HG03432 (cell line): ENCODE data around the gene BACE2.

Experiments
- ATAC-seq: cut with Tn5 transposase; IDR thresholded peaks from one replicate; pipeline ENCODE4 v1.9.1; 2021; ENCODE audit warnings: mild to moderate bottlenecking, moderate library complexity; ENCODE audit not compliant: unreplicated experiment

The BACE2 gene

DNA sequence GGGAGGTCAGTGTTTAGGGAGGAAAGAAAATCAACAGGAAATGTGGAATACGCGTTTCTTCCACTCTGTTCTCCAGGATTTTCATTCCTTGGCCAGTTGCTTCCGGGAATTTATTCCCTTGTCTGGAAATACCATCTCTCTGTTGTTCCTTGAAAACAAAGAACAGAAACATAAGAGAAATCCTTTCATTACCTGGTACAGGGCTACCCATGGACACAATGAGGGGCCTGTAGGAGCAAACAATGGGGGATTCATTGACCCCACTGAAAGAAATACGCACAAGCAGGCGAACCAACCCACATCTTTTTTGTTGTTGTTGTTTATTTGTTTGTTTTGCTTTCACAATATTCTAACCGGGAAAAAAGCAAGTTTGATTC is 20.0 kb upstream of the BACE2 start:
- ATAC-seq, result no peak

GRCh38 chr21:41148798-41149197 is 19.2 kb upstream of the BACE2 start:
- no peak for ATAC-seq

DNA sequence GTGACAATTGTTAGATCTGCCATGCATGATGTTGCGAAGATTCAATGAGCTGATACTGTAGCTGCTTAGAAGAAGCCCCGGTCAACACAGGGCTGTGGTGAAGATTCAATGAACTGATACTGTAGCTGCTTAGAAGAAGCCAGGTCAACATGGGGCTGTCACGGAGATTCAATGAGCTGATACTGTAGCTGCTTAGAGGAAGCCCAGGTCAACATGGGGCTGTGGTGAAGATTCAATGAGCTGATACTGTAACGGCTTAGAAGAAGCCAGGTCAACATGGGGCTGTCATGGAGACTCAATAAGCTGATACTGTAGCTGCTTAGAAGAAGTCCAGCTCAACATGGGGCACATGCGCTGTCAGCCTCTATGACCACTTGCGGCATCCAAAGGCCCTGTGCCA is 18.8 kb upstream of the BACE2 start:
- ATAC-seq, result no peak

- no peak for ATAC-seq
Observed at GRCh38 chr21:41152147-41152546, 15.8 kb upstream of the BACE2 start.

DNA sequence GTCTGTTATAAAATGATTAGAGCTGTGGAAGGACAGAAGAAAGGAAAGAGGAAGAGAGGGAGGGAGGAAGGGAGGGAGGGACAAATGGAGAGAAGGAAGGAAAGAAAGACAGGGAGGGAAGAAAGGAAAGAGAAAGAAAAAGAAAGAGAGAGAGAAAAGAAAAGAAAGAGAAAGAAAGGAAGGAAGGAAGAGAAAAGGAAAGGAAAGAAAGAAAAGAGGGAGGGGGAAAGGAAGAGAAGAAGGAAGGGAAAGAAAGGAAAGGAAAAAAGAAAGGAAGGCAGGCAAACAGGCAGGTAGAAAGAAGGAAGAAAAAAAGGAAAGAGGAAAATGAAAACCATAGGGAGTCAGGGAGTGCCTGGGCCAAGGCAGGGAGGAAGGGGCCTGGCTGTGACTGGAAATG is 14.5 kb upstream of the BACE2 start:
- ATAC-seq, result no peak

DNA sequence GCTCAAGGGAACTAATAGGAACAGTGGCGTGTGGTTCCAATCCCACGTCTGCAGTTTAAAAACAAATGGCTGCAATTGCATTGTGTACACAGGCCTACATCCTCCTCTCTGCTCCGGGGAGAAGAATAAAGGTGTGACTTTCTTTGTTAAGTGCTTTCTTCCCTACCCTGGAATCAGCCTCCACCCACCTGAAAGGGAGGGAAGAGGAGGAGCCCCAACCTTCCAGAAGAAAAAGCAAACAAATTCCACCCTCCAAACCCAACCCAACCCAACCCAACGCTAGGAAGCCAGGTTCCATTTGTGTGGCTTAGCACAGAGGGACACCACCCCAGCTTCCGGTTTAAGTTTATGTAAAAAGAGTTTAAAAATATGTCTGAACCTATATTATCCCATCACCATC is 11.8 kb upstream of the BACE2 start:
- ATAC-seq, result no peak

GRCh38 chr21:41158026-41158425 is 9.9 kb upstream of the BACE2 start:
- no peak for ATAC-seq

DNA sequence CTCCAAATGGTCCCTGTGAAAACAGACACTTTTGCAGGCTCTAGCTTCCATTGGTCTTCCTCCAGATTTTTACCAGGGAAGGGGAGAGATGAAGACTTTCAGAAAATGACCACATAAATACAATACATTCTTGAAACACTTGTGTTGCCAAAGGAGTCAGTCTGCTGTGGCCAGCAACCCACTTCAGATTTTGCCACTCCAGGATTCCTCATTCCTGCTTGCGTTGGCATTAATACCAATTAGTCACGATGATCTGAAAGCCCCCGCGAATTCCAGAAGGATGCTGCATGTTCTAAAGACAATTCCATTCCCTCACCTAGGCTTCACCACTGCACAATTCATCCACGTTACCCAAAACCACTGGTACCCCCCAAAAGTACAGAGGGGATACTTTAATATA is 7.9 kb upstream of the BACE2 start:
- ATAC-seq, result no peak

GRCh38 chr21:41161428-41161827 is 6.5 kb upstream of the BACE2 start:
- ATAC-seq, result no peak

DNA sequence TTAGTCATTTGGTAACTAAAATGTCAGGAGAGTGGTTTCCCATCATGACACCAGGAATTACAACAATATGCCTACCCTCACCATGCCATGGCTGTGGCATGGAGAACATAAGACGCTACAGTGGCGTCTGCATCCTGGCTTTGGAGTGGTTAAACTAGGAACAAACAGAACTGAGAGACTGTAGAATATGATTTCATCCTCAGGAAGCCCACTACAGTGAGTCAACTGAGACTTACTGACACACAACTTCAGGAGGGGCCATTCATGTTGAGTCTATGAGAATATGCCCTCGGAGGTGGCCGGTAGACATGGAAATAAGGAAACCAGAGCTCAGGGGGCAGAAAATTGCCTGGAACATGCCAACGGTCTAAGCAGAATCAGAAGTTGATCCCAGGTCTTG is 5.9 kb upstream of the BACE2 start:
- no peak for ATAC-seq

DNA sequence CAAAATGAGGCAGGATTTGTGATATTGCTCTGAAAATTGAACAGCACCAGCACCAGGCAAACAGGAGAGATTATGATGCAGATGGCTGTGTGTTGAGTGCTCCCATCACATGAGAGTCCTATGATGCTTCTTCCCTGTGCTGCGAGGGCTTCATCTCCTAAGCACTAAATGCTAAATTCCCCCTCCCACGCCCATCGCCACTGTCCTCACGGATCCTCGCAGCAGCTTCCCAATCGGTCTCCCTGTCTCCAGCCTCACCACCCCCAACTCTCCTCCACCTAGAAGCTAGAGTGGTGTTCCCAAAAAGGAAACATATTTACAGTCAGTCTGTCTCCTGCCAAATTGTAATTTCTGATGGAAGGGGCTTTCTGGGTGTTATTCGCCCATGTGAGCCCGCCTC is 4.9 kb upstream of the BACE2 start:
- ATAC-seq, result no peak

GRCh38 chr21:41164052-41164451 is 3.9 kb upstream of the BACE2 start:
- ATAC-seq, result no peak

DNA sequence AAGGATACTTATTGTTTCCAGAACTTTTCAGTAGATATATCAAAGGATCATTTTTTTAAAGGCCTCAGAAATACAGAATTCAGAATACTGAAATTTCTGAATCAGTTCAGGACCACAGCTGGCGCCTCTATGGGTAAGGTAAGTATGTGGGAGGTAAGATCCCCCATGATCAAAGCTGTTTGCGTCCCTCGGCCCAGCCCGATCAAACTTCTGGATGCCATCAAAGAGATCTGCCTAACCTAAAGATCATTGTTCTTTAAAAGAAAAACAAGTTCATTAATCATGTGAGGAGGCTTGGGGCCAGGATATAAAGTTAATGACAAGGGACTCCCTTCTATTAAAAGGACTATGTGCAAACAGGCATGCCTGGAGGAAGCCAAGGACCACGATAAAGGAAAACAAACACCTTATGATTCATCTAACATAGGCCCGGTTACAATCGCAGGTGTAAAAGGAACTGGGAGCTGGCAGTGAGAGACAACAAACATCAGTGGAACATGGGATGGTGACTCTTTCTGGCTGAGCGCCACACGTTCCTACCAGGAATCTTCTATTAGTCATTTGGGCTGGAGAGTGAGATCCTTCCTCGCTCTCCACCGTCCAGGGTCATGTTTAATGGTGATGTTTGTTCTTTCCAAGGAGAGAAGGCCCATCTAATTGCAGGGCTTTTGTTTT is 2.8 kb upstream of the BACE2 start:
- ATAC-seq, result no peak

DNA sequence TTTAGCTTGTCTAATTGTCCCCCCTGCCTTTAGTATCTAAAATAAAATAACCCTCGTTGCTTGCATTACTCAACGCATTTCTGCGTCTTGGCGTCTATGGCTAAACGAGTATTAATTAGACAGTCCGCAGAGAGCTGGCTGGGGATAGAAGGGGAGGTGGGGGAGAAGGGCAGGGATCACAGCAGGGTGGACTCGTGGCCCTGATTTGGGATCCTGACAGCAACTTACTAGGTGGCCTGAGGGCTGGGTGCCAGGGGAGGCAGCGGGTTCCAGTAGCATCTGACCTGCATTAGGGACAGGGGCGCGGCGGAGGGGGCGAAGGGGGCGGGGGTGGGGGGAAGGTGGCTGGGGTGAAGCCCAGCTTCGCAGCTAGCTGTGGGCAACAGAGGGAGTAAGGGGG is 1.1 kb upstream of the BACE2 start:
- ATAC-seq, result no peak

- ATAC-seq, result no peak
Observed at GRCh38 chr21:41168391-41169257, 664 bp downstream of the BACE2 start.

DNA sequence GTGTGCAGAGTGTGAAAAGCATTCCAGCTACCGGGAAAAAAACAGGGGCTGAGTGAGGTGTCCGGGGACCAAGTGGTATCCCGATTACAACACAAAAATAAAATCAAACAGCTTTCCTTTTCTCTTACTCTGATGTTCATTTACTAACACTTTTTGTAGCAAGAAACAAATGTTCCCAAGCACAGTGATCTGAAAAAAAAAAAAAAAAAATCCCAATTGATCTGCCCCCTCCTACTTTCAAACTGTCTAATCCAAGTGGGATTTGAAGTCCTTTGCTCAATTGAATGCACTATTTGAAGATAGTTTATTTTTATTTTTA is 1.3 kb downstream of the BACE2 start:
- no peak for ATAC-seq

GRCh38 chr21:41169701-41170100 is 1.7 kb downstream of the BACE2 start:
- ATAC-seq, result no peak

DNA sequence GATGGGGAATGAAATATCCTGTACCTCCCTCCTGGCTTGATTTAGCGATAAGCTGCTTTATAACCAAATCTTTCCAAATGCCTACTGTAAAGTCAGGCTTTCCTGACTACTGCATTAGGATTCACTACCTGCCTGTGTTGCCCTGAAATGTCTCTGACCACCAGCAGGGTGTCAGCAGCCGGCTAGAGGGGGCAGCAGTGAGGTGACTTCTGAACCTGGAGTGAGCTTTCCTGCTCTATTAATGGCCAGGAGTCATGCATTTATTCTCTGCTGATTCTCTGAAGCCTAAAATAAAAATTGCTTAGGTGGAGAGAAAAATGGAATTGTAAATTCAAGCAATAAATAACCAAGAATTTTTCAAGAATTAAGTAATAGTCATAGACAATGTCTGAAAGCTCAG is 2.5 kb downstream of the BACE2 start:
- no peak for ATAC-seq

DNA sequence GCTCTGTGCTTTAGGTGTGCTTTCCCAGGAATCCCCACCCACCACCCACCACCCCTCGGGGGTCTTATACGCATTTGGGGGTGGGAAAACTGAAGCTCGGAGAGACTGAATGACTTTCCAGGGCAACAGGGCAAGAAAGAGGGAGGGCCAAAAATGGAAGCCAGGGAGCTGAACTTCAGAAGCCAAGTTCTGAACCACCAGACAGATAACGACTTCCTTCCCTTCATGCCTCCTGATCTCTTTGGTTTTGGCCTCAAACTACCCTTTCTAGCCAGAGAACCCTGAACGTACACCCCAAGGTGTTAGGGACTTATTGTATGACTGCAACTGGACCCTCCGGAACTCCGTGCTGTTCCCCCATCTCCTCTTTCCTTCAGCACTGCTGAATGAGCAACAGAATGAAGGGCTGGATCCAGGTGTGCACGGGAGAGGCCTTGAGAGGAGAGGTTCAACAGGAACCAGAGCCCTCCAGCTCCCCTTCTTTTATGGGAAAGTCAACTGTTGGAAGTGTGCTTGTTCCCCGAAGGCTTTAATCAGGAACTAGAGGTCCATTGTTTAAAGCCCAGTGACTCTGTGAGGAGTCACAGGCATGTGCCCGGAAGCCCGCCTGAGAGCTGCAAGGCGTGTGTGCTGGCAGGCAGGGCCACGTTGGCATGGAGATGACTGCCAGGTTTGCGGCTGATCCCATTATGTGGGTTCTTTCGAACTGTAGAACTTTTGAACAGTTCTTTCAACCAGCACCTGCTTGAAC is 3.1 kb downstream of the BACE2 start:
- ATAC-seq, result no peak

DNA sequence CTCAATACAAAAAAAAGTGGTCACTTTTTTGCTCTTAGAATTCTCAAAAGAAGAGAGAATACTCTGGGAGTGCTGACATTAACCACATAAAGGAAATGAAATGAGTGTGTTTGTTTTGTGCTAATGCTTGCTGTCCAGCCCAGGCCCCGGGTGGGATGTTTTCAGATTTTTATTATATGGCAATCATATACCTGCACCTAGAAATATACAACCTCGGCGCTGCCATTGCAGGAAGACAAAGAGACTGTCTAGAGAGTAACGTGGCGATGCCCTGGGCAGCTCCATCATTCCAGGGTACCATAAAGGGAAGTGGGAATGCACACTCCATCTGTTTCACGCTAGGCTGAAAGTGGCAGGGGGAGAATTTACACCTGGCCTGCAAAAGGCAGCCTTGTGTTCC is 7.1 kb downstream of the BACE2 start:
- ATAC-seq, result no peak

GRCh38 chr21:41176846-41177245 is 8.9 kb downstream of the BACE2 start:
- no peak for ATAC-seq

GRCh38 chr21:41180752-41181151 is 12.8 kb downstream of the BACE2 start:
- ATAC-seq, result no peak
